HepG2 (cell line): ENCODE measurements around the gene PTPRD. TPM values are rescaled to one million over a fixed set of nuclear protein-coding genes. Genes with fewer than 3 reads are reported as not detected.

ENCODE experiments used
- ATAC-seq: fragments of 200-7000 bp; cut with Tn5 transposase; 3 replicates; pipeline ENCODE4 v1.9.1; 2020; ENCODE audit warnings: mild to moderate bottlenecking, moderate library complexity
- BruUV-seq: library from RNA; stranded (reverse); fragments of 400-500 nt; replicated peaks from 2 replicates; lab custom pipeline; 2021; lab: Mats Ljungman, UMichigan
- CTCF ChIA-PET: fragments of 300-600 bp; formaldehyde crosslinking; extraction: SDS; loops from one replicate; lab custom pipeline; 2021; ENCODE audit warnings: low total read pairs, inconsistent platforms, low intra/inter-chr PET ratio; lab: Yijun Ruan, JAX
- POLR2A ChIA-PET: fragments of 350-600 bp; sonication (Branson Sonifier 250); formaldehyde crosslinking; loops from one replicate; lab custom pipeline; 2020; ENCODE audit warnings: antibody characterized with exemption, inconsistent platforms; lab: Yijun Ruan, JAX
- DNase-seq: peaks from one replicate; pipeline ENCODE4 v3.0.0-alpha.2; 2015; ENCODE audit warnings: low spot score
- FAIRE-seq: peaks from 3 replicates; lab custom pipeline; 2011; peaks lifted over from hg19 to GRCh38; lab: Jason Lieb, UNC
- H2AFZ ChIP-seq: one replicate; pipeline ENCODE4 v1.6.1; 2011; ENCODE audit warnings: low read length, inconsistent platforms
- H3K27ac ChIP-seq: fragments of 300-600 bp; 3 replicates; pipeline ENCODE4 v1.8.0; 2011; ENCODE audit warnings: mixed run types, mild to moderate bottlenecking, mixed read lengths, low read length, inconsistent platforms; ENCODE audit not compliant: insufficient read depth; ENCODE audit errors: extremely low read length
- H3K27me3 ChIP-seq, 2 experiments: fragments of 200-600 bp in 1 of 2; 2 replicates in 1 of 2; 3 replicates in 1 of 2; pipeline versions ENCODE4 v1.6.0 to v1.8.0; 2011; ENCODE audit warnings: low read length in 2 of 2, mild to moderate bottlenecking in 2 of 2, moderate library complexity in 2 of 2, inconsistent platforms in 1 of 2; ENCODE audit not compliant: insufficient read depth in 2 of 2, control insufficient read depth in 1 of 2
- H3K36me3 ChIP-seq, 2 experiments: fragments of 200-600 bp in 1 of 2; replicated peaks in 1 of 2; 2 replicates in 1 of 2; 3 replicates in 1 of 2; pipeline versions ENCODE4 v1.5.1 to v1.8.0; 2011; ENCODE audit warnings: low read length in 2 of 2, inconsistent platforms in 1 of 2; ENCODE audit not compliant: insufficient read depth in 2 of 2, control insufficient read depth in 1 of 2
- H3K4me1 ChIP-seq: 2 replicates; pipeline ENCODE4 v1.5.1; 2012; ENCODE audit warnings: low read length, inconsistent platforms; ENCODE audit not compliant: insufficient read depth
- H3K4me2 ChIP-seq: 2 replicates; pipeline ENCODE4 v1.6.0; 2011; ENCODE audit warnings: low read depth, low read length, inconsistent platforms
- H3K4me3 ChIP-seq, 3 experiments: fragments of 200-600 bp in 1 of 3; sonication (generic), shearing (Covaris generic) in 1 of 3; replicated peaks in 1 of 3; 2 replicates each; pipeline ENCODE4 v1.5.1; 2011 to 2016; ENCODE audit warnings: low read length in 3 of 3, inconsistent platforms in 2 of 3, low read depth in 2 of 3, mild to moderate bottlenecking in 2 of 3, control low read depth in 1 of 3, mixed read lengths in 1 of 3; ENCODE audit not compliant: insufficient read depth in 1 of 3
- H3K79me2 ChIP-seq: one replicate; pipeline ENCODE4 v1.6.1; 2011; ENCODE audit warnings: low read length, inconsistent platforms; ENCODE audit not compliant: insufficient read depth
- H3K9ac ChIP-seq: 2 replicates; pipeline ENCODE4 v1.6.0; 2011; ENCODE audit warnings: mild to moderate bottlenecking, low read depth, low read length, inconsistent platforms; ENCODE audit not compliant: insufficient read depth
- H3K9me3 ChIP-seq: 2 replicates; pipeline ENCODE4 v1.5.1; 2012; ENCODE audit warnings: mild to moderate bottlenecking, low read length
- H4K20me1 ChIP-seq: 2 replicates; pipeline ENCODE4 v1.6.0; 2011; ENCODE audit warnings: inconsistent platforms, mild to moderate bottlenecking, low read length, moderate library complexity; ENCODE audit not compliant: insufficient read depth
- ARNT2 ChIP-seq: sonication (generic); formaldehyde crosslinking; IDR thresholded peaks from 2 replicates; pipeline ENCODE4 v1.8.0; 2022; ENCODE audit warnings: mild to moderate bottlenecking, low read depth, missing genetic modification reagents, moderate library complexity
- CHD2 ChIP-seq: IDR thresholded peaks from 2 replicates; pipeline ENCODE4 v1.6.1; 2011; ENCODE audit warnings: low read depth, low read length, improper control_type of control experiment
- MAF1 ChIP-seq: sonication (generic); formaldehyde crosslinking; IDR thresholded peaks from 2 replicates; pipeline ENCODE4 v1.5.0; 2020; ENCODE audit warnings: missing genetic modification reagents, borderline replicate concordance
- NFKB2 ChIP-seq: sonication (generic); formaldehyde crosslinking; IDR thresholded peaks from 2 replicates; pipeline ENCODE4 v1.4.0; 2020; ENCODE audit warnings: missing genetic modification reagents, borderline replicate concordance
- POLR2A ChIP-seq, 2 experiments: IDR thresholded peaks; 2 replicates each; pipeline ENCODE4 v1.6.1; 2011; ENCODE audit warnings: low read depth in 2 of 2, low read length in 2 of 2, mild to moderate bottlenecking in 1 of 2, moderate library complexity in 1 of 2; ENCODE audit not compliant: insufficient read depth in 1 of 2
- RCOR2 ChIP-seq: IDR thresholded peaks from 2 replicates; pipeline ENCODE4 v1.6.1; 2016; ENCODE audit warnings: missing biosample characterization, missing genetic modification reagents
- REXO4 ChIP-seq: sonication (generic); formaldehyde crosslinking; IDR thresholded peaks from 2 replicates; pipeline ENCODE4 v1.8.0; 2022; ENCODE audit warnings: missing genetic modification reagents, mild to moderate bottlenecking, borderline replicate concordance
- SOX6 ChIP-seq, 2 experiments: fragments of 450-650 bp in 1 of 2; sonication (generic) in 1 of 2; formaldehyde crosslinking in 1 of 2; IDR thresholded peaks; 2 replicates each; pipeline versions ENCODE4 v1.4.0 to v1.6.1; 2017 to 2020; ENCODE audit warnings: antibody characterized with exemption in 1 of 2, mild to moderate bottlenecking in 1 of 2, missing genetic modification reagents in 1 of 2
- SPEN ChIP-seq: sonication (generic); formaldehyde crosslinking; IDR thresholded peaks from 2 replicates; pipeline ENCODE4 v1.5.1; 2020; ENCODE audit warnings: low read depth, mild to moderate bottlenecking, missing genetic modification reagents
- ZBTB2 ChIP-seq: sonication (generic); formaldehyde crosslinking; IDR thresholded peaks from 2 replicates; pipeline ENCODE4 v1.8.0; 2022; ENCODE audit warnings: low read depth, missing genetic modification reagents
- ZBTB4 ChIP-seq: sonication (generic); formaldehyde crosslinking; IDR thresholded peaks from 2 replicates; pipeline ENCODE4 v1.4.0; 2020; ENCODE audit warnings: missing genetic modification reagents, mild to moderate bottlenecking, borderline replicate concordance
- ZNF280D ChIP-seq: sonication (generic); formaldehyde crosslinking; IDR thresholded peaks from 2 replicates; pipeline ENCODE4 v1.5.1; 2020; ENCODE audit warnings: mild to moderate bottlenecking, missing genetic modification reagents
- ZNF354B ChIP-seq: sonication (generic); formaldehyde crosslinking; IDR thresholded peaks from 2 replicates; pipeline ENCODE4 v1.8.0; 2022; ENCODE audit warnings: mild to moderate bottlenecking, missing genetic modification reagents
- ZNF431 ChIP-seq: sonication (generic); formaldehyde crosslinking; IDR thresholded peaks from 2 replicates; pipeline ENCODE4 v1.9.0; 2022; ENCODE audit warnings: missing genetic modification reagents, low read depth, mild to moderate bottlenecking, borderline replicate concordance
- ZNF563 ChIP-seq: sonication (generic); formaldehyde crosslinking; IDR thresholded peaks from 2 replicates; pipeline ENCODE4 v1.8.0; 2022; ENCODE audit warnings: mild to moderate bottlenecking, moderate library complexity, missing genetic modification reagents
- ZNF660 ChIP-seq: sonication (generic); formaldehyde crosslinking; IDR thresholded peaks from 2 replicates; pipeline ENCODE4 v1.5.1; 2020; ENCODE audit warnings: mild to moderate bottlenecking, low read depth, missing genetic modification reagents, borderline replicate concordance
- ZNF780A ChIP-seq: sonication (generic); formaldehyde crosslinking; IDR thresholded peaks from 2 replicates; pipeline ENCODE4 v1.8.0; 2022; ENCODE audit warnings: mild to moderate bottlenecking, missing genetic modification reagents, moderate library complexity
- ZSCAN25 ChIP-seq: sonication (generic); formaldehyde crosslinking; IDR thresholded peaks from 2 replicates; pipeline ENCODE4 v1.8.0; 2022; ENCODE audit warnings: mild to moderate bottlenecking, missing genetic modification reagents
- WGBS: methylation state at CpG from one replicate; pipeline ENCODE4 v1.1.6; 2017; ENCODE audit warnings: low lambda C conversion rate; 5-methylcytosine and 5-hydroxymethylcytosine counted together
- in situ Hi-C: cut with HindIII; loops from 2 replicates; pipeline ENCODE4 v1.10.0; 2017; ENCODE audit warnings: low pct_unique_long_range_greater_than_20kb; ENCODE audit not compliant: extremely low pct_ligation_motif_present
- intact Hi-C: fragments of 100-400 bp; cut with micrococcal nuclease; formaldehyde crosslinking; loops from one replicate; pipeline ENCODE4 v1.10.0; 2022; ENCODE audit not compliant: unreplicated experiment
- polyA plus RNA-seq, 8 experiments: library from polyadenylated mRNA; depleted of rRNA in 3 of 8; stranded (reverse) in 7 of 8; unstranded in 1 of 8; fragments of >200 nt; fragmentation: Illumina TruSeq in 4 of 8; extraction: Trizol in 4 of 8; gene quantifications; 2 replicates each; pipeline versions ENCODE4 v1.2.1 to v1.2.3, GENCODE V29; 2011 to 2016; ENCODE audit warnings: low read depth in 4 of 8, missing spikeins in 1 of 8, mixed read lengths in 1 of 8; ENCODE audit not compliant: insufficient read depth in 1 of 8
- total RNA-seq, 5 experiments: library from RNA; depleted of rRNA; stranded (reverse); fragments of >200 nt; fragmentation: Illumina TruSeq; extraction: Trizol; gene quantifications; 2 replicates each; pipeline ENCODE4 v1.2.3, GENCODE V29; 2016; ENCODE audit warnings: low read depth in 1 of 5

The PTPRD gene
- total and polyA plus RNA-seq, 2 of the 13 experiments (the other 11 are each of a cell fraction or from before 2014, with no cell fraction given), result 0.05 TPM; not detected in 1

GRCh38 chr9:8871396-8871795, 1741.4 kb downstream of the PTPRD start (continued):
- TF ChIP-seq ZNF280D (CRISPR knock-in tag) (no peak), ZNF563 (CRISPR knock-in tag) (no peak), MAF1 (CRISPR knock-in tag) (no peak), ZNF354B (CRISPR knock-in tag) (no peak), NFKB2 (CRISPR knock-in tag) (no peak), ZNF431 (no peak), REXO4 (CRISPR knock-in tag) (no peak), CHD2 (no peak), SPEN (no peak)

GRCh38 chr9:8869812-8870211, 1743.0 kb downstream of the PTPRD start:
- H2AFZ ChIP-seq, result no peak overlapping the region
- intact Hi-C loops (no loop called here), in situ Hi-C loops (no loop called here)
- no peaks in the 10 kb centered on the region for H3K4me1 ChIP-seq
- H3K9ac ChIP-seq, result no peak overlapping the region
- no peaks in the 10 kb centered on the region for H3K36me3 ChIP-seq
- H3K4me3 ChIP-seq, result no peak overlapping the region
- DNase-seq (no peak), FAIRE-seq (no peak), ATAC-seq (no peak)
- CTCF ChIA-PET, result no interaction called here
- H3K27ac ChIP-seq, result no peak overlapping the region
- no peaks in the 10 kb centered on the region for H3K9me3 ChIP-seq
- BruUV-seq, result no TSS peak
- no peaks in the 10 kb centered on the region for H4K20me1 ChIP-seq
- H3K4me2 ChIP-seq, result no peak overlapping the region
- 0% methylated on average over 3 of the region's 3 CpGs for WGBS
- no peaks in the 10 kb centered on the region for H3K27me3 ChIP-seq
- no peaks in the 10 kb centered on the region for H3K79me2 ChIP-seq
- POLR2A ChIA-PET, result no interaction called here
- TF ChIP-seq ZSCAN25, result no peak
- no peak for TF ChIP-seq POLR2A (IDR thresholded peaks at IDR 0.05; ENCODE audit: insufficient read depth in 1 of 2, low read depth in 2 of 2, low read length in 2 of 2)
- no peak for TF ChIP-seq RCOR2 (CRISPR knock-in tag)
- no peak for TF ChIP-seq ZBTB4 (CRISPR knock-in tag)
- TF ChIP-seq ZBTB2 (CRISPR knock-in tag), result no peak
- no peak for TF ChIP-seq ZNF780A
- TF ChIP-seq SOX6 (IDR thresholded peaks at IDR 0.05), result no peak
- no peak for TF ChIP-seq SOX6 (CRISPR knock-in tag; IDR thresholded peaks at IDR 0.05)
- no peak for TF ChIP-seq ZNF660 (CRISPR knock-in tag)
- TF ChIP-seq ARNT2 (CRISPR knock-in tag), result no peak
